Endothelial cell of umbilical vein (primary cell): ENCODE data around the gene SLC29A3. TPM values are rescaled to one million over a fixed set of nuclear protein-coding genes. Genes with fewer than 3 reads are reported as not detected.
A peak's percentile ranks its signal among the peaks of the same experiment; 100 is the strongest.

ENCODE experiments used
- BruUV-seq: library from RNA; stranded (reverse); fragments of 400-500 nt; replicated peaks from 2 replicates; lab custom pipeline; 2021; lab: Mats Ljungman, UMichigan
- CTCF ChIA-PET: fragments of 300-600, 350-600 bp; sonication (Branson Sonifier 250); formaldehyde crosslinking; loops from one replicate; lab custom pipeline; 2021; ENCODE audit warnings: antibody characterized with exemption, inconsistent platforms; lab: Charles Lee
- POLR2A ChIA-PET: fragments of 300-600, 350-600 bp; sonication (Branson Sonifier 250); formaldehyde crosslinking; loops from one replicate; lab custom pipeline; 2021; ENCODE audit warnings: antibody characterized with exemption, inconsistent platforms; lab: Charles Lee
- DNase-seq: peaks from one replicate; pipeline ENCODE4 v3.0.0-alpha.2; 2011; ENCODE audit warnings: low read depth, low spot score
- FAIRE-seq: peaks from 2 replicates; lab custom pipeline; 2011; peaks lifted over from hg19 to GRCh38; lab: Jason Lieb, UNC
- H2AFZ ChIP-seq: 2 replicates; pipeline ENCODE4 v1.6.0; 2012; ENCODE audit warnings: low read depth, low read length, control low read depth, inconsistent platforms
- H3K27ac ChIP-seq: 2 replicates; pipeline ENCODE4 v1.5.1; 2011; ENCODE audit warnings: low read depth, mild to moderate bottlenecking, control low read depth, low read length, moderate library complexity; ENCODE audit not compliant: insufficient read depth
- H3K27me3 ChIP-seq, 2 experiments: 2 replicates each; pipeline versions ENCODE4 v1.6.0 to v1.6.1; 2011; ENCODE audit warnings: low read length in 2 of 2, mixed read lengths in 1 of 2; ENCODE audit not compliant: control insufficient read depth in 2 of 2, insufficient read depth in 2 of 2
- H3K36me3 ChIP-seq, 2 experiments: 2 replicates in 1 of 2; 3 replicates in 1 of 2; pipeline ENCODE4 v1.5.1; 2011; ENCODE audit warnings: low read length in 2 of 2, mild to moderate bottlenecking in 1 of 2, moderate library complexity in 1 of 2; ENCODE audit not compliant: control insufficient read depth in 2 of 2, insufficient read depth in 2 of 2; ENCODE audit errors: extremely low read depth in 1 of 2
- H3K4me1 ChIP-seq: 3 replicates; pipeline ENCODE4 v1.5.1; 2011; ENCODE audit warnings: mild to moderate bottlenecking, low read length; ENCODE audit not compliant: control insufficient read depth, insufficient read depth; ENCODE audit errors: extremely low read depth
- H3K4me2 ChIP-seq: 2 replicates; pipeline ENCODE4 v1.6.1; 2011; ENCODE audit warnings: low read length, control low read depth, mixed read lengths; ENCODE audit not compliant: insufficient read depth
- H3K4me3 ChIP-seq, 3 experiments: fragments of 200-600 bp in 1 of 3; sonication (generic), shearing (Covaris generic) in 1 of 3; replicated peaks in 1 of 3; 2 replicates each; pipeline ENCODE4 v1.5.1; 2011 to 2016; ENCODE audit warnings: control low read depth in 3 of 3, low read length in 3 of 3, mild to moderate bottlenecking in 2 of 3, inconsistent platforms in 1 of 3, low read depth in 1 of 3, moderate library complexity in 1 of 3; ENCODE audit not compliant: insufficient read depth in 1 of 3
- H3K79me2 ChIP-seq: 2 replicates; pipeline ENCODE4 v1.6.0; 2012; ENCODE audit warnings: low read length, inconsistent platforms; ENCODE audit not compliant: control insufficient read depth, insufficient read depth
- H3K9ac ChIP-seq: replicated peaks from 2 replicates; pipeline ENCODE3; 2011; ENCODE audit warnings: low read length, control low read depth; ENCODE audit not compliant: insufficient read depth; ENCODE audit errors: extremely low read depth
- H3K9me1 ChIP-seq: replicated peaks from 3 replicates; pipeline ENCODE4 v1.6.0; 2011; ENCODE audit warnings: mild to moderate bottlenecking, low read length; ENCODE audit not compliant: control insufficient read depth, insufficient read depth; ENCODE audit errors: extremely low read depth
- H3K9me3 ChIP-seq: replicated peaks from 2 replicates; pipeline ENCODE4 v1.5.1; 2012; ENCODE audit warnings: low read length, inconsistent platforms; ENCODE audit not compliant: control insufficient read depth, insufficient read depth
- H4K20me1 ChIP-seq: replicated peaks from 2 replicates; pipeline ENCODE3; 2011; ENCODE audit warnings: mild to moderate bottlenecking, low read length; ENCODE audit not compliant: control insufficient read depth, insufficient read depth; ENCODE audit errors: extremely low read depth
- EZH2 ChIP-seq: IDR thresholded peaks from 2 replicates; pipeline ENCODE4 v1.6.1; 2012; ENCODE audit warnings: borderline replicate concordance, low read depth, mild to moderate bottlenecking, moderate library complexity, low read length, inconsistent platforms; ENCODE audit not compliant: severe bottlenecking
- GATA2 ChIP-seq: IDR thresholded peaks from 2 replicates; pipeline ENCODE4 v1.7.0; 2011; ENCODE audit warnings: low read depth, mild to moderate bottlenecking, moderate library complexity, mixed read lengths, low read length; ENCODE audit not compliant: insufficient read length, insufficient read depth
- JUN ChIP-seq: IDR thresholded peaks from 2 replicates; pipeline ENCODE4 v1.6.1; 2011; ENCODE audit warnings: borderline replicate concordance, low read depth; ENCODE audit not compliant: insufficient read length, insufficient read depth
- MYC ChIP-seq: IDR thresholded peaks from one replicate; pipeline ENCODE4 v1.6.1; 2011; ENCODE audit warnings: mild to moderate bottlenecking, low read depth, low read length
- POLR2A ChIP-seq: IDR thresholded peaks from 2 replicates; pipeline ENCODE4 v1.6.1; 2012; ENCODE audit warnings: low read depth, mild to moderate bottlenecking, control low read depth, low read length
- POLR2AphosphoS5 ChIP-seq: IDR thresholded peaks from 2 replicates; pipeline ENCODE4 v1.6.1; 2012; ENCODE audit warnings: low read depth, mild to moderate bottlenecking, control low read depth, low read length, moderate library complexity; ENCODE audit not compliant: insufficient read depth
- dilution Hi-C: fragments of 300-500 bp; cut with MboI; formaldehyde crosslinking; loops from one replicate; pipeline ENCODE4 v1.15.0; 2019; ENCODE audit warnings: low sequenced_read_pairs; ENCODE audit not compliant: extremely low pct_ligation_motif_present
- intact Hi-C: fragments of 100-400 bp; cut with micrococcal nuclease; formaldehyde crosslinking; loops from one replicate; pipeline ENCODE4 v1.10.0; 2022
- polyA plus RNA-seq, 4 experiments: library from polyadenylated mRNA; depleted of rRNA in 3 of 4; stranded (reverse) in 3 of 4; unstranded in 1 of 4; fragments of >200 nt; gene quantifications; 2 replicates each; pipeline versions ENCODE4 v1.2.1 to v1.2.3, GENCODE V29; 2011 to 2012; ENCODE audit warnings: missing spikeins in 1 of 4
- total RNA-seq: library from RNA; stranded (reverse); gene quantifications from 2 replicates; pipeline ENCODE4 v1.2.3, GENCODE V29; 2021
- TF ChIP-seq, protein P1 (sequence below): IDR thresholded peaks from 2 replicates; pipeline ENCODE4 v1.6.1; 2011; ENCODE audit not compliant: insufficient read depth, insufficient read length
- TF ChIP-seq, protein P2 (sequence below), 2 donors: IDR thresholded peaks; 1 replicate in 1 of 2; 2 replicates in 1 of 2; pipeline ENCODE4 v1.5.1; 2011; ENCODE audit warnings: low read length in 2 of 2, mild to moderate bottlenecking in 2 of 2, moderate library complexity in 2 of 2, control low read depth in 1 of 2, inconsistent platforms in 1 of 2, low read depth in 1 of 2; ENCODE audit not compliant: insufficient read depth in 1 of 2; ENCODE audit errors: extremely low read depth in 1 of 2

Gene SLC29A3
- total and polyA plus RNA-seq, 2 donors (not counting 3 experiments of a cell fraction or from before 2014, with no cell fraction given) = 5.0 to 9.1 TPM

DNA sequence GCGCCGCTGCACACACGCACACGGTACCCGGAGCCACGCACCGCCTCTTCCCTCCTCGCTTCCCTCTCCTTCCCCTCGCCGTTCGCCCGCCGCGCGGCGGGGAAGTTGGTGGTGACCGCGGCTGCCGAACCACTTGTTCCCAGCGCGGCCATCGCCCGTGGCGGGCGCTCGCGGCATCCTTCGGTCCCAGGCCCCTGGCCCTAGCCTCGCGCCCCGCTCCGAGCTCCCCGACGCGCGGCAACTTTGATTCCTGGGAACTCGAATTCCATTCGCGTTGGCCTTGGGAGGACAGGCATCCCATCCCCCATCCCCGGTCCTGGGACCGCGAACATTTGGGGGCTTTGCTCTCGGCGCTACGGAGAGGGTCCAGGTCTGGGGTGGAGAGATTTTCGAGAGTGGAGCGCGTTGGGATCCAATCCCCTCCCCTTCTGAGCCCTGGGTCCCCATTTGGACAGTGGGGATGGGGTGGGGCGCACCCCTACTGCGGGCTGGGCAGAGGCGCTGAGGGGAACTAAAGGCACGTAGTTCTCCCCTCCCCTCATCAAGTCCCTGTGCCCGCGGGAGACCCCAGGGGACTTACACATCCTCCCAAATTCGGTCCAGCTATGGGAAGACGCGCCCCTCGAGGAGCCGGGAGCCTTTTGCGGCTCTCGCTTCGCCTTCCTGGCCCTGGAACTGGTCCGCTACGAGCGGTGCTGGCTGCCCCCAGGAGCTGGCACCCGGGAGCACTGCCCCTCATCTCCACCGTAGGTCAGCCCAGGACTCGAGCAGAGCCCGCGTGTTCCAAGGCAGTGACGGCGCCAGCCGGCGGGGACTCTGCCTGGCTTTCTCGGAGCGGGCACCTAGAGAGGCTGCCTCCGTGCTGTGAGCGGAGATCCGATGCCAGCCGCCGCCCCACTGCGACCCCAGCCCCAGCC, 78.5 kb downstream of the SLC29A3 start:
- ChIA-PET POLR2A (no interaction called here), CTCF (interaction anchor here (1.0 to 2.5 kb wide), 6 partner anchors 13 to 414 kb away, joined by 4 to 30 read pairs (median 5); no protein-coding TSS in a partner anchor)
- intact Hi-C loops (no loop called here), dilution Hi-C loops (no loop called here)
- H3K4me1 ChIP-seq = no peaks in the 10 kb centered on the region
- no peaks in the 10 kb centered on the region for H3K9me3 ChIP-seq
- H4K20me1 ChIP-seq = no peaks in the 10 kb centered on the region
- no TSS peak for BruUV-seq
- TF ChIP-seq POLR2A (no peak), JUN (no peak), MYC (no peak), GATA2 (no peak), EZH2 (peak; percentile 88), POLR2AphosphoS5 (no peak)
- TF ChIP-seq, protein P1, sequence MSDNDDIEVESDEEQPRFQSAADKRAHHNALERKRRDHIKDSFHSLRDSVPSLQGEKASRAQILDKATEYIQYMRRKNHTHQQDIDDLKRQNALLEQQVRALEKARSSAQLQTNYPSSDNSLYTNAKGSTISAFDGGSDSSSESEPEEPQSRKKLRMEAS = no peak
- TF ChIP-seq, protein P2, sequence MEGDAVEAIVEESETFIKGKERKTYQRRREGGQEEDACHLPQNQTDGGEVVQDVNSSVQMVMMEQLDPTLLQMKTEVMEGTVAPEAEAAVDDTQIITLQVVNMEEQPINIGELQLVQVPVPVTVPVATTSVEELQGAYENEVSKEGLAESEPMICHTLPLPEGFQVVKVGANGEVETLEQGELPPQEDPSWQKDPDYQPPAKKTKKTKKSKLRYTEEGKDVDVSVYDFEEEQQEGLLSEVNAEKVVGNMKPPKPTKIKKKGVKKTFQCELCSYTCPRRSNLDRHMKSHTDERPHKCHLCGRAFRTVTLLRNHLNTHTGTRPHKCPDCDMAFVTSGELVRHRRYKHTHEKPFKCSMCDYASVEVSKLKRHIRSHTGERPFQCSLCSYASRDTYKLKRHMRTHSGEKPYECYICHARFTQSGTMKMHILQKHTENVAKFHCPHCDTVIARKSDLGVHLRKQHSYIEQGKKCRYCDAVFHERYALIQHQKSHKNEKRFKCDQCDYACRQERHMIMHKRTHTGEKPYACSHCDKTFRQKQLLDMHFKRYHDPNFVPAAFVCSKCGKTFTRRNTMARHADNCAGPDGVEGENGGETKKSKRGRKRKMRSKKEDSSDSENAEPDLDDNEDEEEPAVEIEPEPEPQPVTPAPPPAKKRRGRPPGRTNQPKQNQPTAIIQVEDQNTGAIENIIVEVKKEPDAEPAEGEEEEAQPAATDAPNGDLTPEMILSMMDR (IDR thresholded peaks at IDR 0.05; ENCODE audit: extremely low read depth in 1 of 2, insufficient read depth in 1 of 2, low read depth in 1 of 2, low read length in 2 of 2) = no peak
- no peak overlapping the region for H3K4me2 ChIP-seq
- H3K27me3 ChIP-seq = peaks cover 42 to 57% of the 10 kb centered on the region in 2 experiments
- H3K9ac ChIP-seq = no peak overlapping the region
- H3K4me3 ChIP-seq = no peak overlapping the region
- H2AFZ ChIP-seq = peak overlapping the region; percentile 45
- H3K27ac ChIP-seq = no peak overlapping the region
- no peak for DNase-seq
- FAIRE-seq = no peak
- H3K79me2 ChIP-seq = no peaks in the 10 kb centered on the region
- H3K36me3 ChIP-seq = no peaks in the 10 kb centered on the region
- no peaks in the 10 kb centered on the region for H3K9me1 ChIP-seq
